HG03097 (cell line): ENCODE data around the gene CNDP2.

Experiments used
- ATAC-seq: cut with Tn5 transposase; IDR thresholded peaks from one replicate; pipeline ENCODE4 v1.9.1; 2021; ENCODE audit not compliant: unreplicated experiment, low FRiP score

CNDP2 gene

DNA sequence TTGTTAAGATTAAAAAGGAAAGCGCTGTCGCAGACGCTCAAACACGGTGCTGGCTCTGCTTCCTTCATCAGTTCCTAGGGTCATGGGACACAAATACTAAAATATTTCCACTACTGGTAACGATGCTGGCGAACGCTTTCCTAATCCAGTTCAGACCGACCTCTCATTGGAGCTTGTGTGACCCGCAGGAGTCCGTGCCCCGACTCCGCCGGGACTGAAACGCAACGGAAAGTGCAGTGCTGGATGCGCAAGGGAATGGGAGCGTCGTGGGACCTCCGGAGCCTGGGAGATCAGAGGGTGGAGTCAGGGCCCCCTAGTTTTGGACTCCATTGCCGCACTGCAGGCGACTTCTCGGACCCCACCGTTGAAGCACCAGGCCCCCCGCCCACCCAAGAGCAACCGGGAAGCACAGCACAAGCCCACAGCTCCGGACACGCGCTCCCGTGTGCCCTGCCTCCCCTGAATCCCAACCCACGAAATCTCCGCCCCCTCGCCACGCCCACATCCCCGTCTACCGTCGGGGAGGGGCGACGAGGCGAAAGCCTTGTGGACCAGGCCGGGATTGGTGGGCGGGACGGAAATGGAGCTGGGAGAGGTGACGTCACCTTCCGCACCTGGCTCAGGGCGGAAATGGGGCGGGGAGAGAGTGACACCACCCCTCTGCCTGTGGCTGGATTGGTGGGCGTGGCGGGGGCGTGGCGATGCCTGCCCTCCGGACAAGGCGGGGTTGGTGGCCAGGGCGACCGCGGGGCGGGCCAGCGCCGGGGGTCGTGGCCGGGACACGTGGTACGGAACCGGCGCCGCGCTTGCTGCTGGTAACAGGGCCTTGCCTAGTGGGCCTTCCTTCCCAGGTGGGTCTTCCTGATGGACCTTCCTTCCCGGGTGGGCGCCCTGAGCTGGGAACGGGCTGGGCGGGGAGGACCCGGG is at the start of gene CNDP2:
Gene CNDP2 (plus strand): TSS at position 783 of the 927 bp plus-strand sequence. CDS start 3,611 bp downstream, outside the sequence.
- ATAC-seq, result peak; percentile 78

- no peak for ATAC-seq
Measured at GRCh38 chr18:74446631-74447403, 49.3 kb upstream of the CNDP2 start.

- no peak for ATAC-seq
Measured at GRCh38 chr18:74447404-74448152, 48.6 kb upstream of the CNDP2 start.

DNA sequence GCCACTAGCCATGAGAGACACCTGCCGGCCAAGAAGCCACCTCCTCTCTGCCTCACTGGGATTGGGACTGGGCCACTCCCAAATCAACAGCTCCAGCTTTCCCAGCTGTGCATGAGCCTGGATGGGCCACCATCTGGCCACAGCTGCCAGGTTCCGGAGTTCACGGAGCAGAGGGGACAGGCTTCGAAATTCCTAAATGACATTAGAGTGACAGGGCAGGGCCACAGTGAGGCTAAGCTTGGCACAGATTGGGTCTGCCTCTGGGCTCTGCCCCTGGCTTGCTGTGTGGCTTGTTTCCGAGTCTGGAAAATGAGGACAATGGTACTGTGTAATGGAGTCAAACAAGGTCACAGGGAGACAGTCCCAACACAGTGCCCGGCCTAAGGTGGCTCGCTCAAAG is 45.5 kb upstream of the CNDP2 start:
- ATAC-seq, result no peak

DNA sequence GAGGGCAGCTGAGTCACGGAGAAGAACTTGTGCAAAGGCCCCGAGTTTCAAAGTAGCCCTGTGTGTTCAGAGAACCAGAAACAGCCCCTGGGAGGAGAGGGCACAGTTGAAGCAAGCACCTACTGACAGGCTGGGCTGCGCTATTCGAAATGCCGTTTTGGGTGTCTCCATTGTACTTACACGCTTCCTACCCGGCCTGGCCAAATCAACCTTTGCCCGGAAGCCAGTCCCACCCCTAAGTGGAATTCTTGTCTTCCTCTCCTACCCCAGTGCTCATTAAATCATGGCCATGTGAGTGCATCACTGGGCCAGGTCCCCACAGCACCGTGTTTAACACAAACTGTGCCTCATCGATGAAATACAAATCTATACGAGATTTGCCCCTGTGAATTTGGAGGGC is 45.0 kb upstream of the CNDP2 start:
- no peak for ATAC-seq

- ATAC-seq, result no peak
Measured at GRCh38 chr18:74453016-74453566, 43.1 kb upstream of the CNDP2 start.

- ATAC-seq, result no peak
Measured at GRCh38 chr18:74453642-74454198, 42.4 kb upstream of the CNDP2 start.

DNA sequence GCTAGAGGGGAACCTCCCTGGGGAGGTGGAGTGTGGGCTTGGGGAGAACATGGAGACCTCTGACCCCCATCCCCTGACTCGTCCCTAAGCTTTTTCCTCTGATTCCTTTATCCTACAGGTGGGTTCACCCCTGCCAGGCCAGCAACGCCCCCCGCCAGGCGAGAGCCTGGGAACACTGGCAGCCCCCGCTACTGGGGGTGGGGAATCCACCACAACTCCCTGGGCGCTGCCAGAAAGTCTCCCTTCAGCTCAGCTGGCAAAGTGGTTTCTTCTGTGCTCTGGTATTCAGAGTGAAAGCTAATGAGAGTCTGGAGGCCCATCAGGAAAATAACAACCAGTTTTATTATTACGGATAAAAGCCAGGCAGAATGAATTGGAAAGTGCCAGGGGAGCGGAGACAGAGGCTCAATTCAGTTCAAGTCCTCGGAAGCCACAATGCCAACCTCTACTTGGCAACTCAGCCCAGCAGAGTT is 41.8 kb upstream of the CNDP2 start:
- ATAC-seq, result no peak

DNA sequence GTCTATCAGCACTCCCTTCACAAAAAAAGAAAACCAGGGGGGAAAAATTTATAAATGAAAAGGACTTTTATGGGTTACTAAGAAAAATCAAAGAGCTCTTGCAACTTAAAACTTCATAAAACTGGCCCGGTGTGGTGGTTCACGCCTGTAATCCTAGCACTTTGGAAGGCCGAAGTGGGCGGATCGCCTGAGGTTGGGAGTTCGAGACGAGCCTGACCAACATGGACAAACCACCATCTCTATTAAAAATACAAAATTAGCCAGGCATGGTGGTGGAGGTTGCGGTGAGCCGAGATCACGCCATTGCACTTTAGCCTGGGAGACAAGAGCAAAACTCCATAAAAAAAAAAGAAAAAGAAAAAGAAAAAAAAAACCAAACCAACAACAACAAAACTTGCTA is 40.8 kb upstream of the CNDP2 start:
- no peak for ATAC-seq

- no peak for ATAC-seq
Measured at GRCh38 chr18:74456017-74456348, 40.2 kb upstream of the CNDP2 start.

- ATAC-seq, result no peak
Measured at GRCh38 chr18:74456349-74457042, 39.7 kb upstream of the CNDP2 start.

DNA sequence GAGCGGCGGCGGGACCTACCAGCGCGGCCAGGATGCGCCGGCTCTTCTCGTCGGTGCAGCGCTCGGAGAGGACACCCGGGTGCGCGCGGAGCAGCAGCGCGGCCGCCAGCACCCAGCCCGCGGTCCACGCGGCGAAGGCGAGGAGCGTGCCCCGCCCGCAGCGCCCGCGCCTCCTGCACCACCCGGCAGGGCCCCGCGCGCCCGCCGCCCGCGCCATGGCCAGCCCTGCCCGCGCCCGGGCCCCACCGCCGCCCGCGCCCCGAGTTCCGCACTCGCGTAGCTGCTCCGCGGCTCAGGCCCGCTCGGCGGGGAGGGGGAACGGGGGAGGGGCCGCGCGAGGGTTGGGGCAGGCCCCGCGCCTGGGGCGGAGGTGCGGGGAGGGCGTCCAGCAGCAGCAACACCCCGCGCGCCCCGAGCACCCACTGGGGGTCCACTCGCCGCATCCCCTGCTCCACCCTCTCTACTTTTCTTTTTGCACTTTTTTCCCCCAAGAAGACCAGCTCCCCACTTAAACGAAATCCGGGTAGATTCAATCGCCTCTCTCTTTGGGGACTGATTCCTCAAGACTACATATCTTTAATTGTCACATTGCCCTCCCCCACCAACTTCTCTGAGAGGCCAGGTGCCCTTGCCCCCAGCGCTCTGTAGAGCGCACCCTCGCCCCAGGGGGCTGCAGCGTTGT is 39.0 kb upstream of the CNDP2 start, which contains the start of gene DIPK1C:
Gene DIPK1C (minus strand): TSS at position 266 of the 682 bp plus-strand sequence. CDS start 49 bp downstream, at position 217.
- no peak for ATAC-seq

- ATAC-seq, result no peak
Measured at GRCh38 chr18:74457725-74458421, 38.3 kb upstream of the CNDP2 start.

GRCh38 chr18:74459889-74460288 is 36.3 kb upstream of the CNDP2 start:
- no peak for ATAC-seq

DNA sequence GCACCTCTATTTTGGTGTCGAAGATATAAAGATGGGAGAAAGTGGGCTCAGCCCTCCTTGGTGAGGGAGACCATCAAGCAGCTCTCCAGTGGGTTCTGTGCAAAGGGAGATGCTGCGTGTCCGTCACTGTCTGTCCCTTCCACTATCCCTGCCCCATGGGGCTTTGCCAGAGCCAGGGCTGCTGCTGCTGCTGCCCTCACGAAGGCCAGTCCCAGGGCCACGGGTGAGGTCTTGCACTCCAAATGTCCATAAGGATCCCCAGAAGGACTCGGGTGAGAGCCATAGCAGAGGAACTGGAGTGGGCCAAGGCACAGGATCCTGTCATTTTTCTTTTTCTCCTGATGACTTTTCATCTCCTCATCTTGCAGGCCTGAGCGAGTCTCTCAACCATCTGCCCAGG is 35.3 kb upstream of the CNDP2 start:
- no peak for ATAC-seq

DNA sequence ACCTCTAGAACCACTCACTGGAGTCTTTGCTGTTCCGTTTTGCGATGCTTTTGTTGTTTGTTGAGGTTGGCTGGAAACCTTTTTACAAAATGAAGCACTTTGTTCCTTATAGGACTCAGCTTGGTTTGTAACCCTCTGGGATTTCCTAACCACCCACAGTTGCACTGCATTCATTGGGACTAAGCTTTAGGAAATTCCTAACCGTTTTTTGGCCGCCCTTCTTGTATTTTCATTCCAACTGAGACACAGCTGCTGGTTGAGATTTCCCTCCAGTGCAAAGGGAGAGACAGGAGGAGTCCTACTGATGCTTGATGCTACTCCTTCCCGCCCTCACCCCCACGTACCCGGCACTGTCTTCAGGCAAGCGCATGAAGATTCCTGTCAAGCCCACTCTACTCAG is 32.9 kb upstream of the CNDP2 start:
- no peak for ATAC-seq

- ATAC-seq, result no peak
Measured at GRCh38 chr18:74463983-74464382, 32.2 kb upstream of the CNDP2 start.

GRCh38 chr18:74465775-74466174 is 30.4 kb upstream of the CNDP2 start:
- no peak for ATAC-seq
